Smooth muscle cell (in vitro differentiated cells): ENCODE measurements around the gene HECTD2. TPM values are rescaled to one million over a fixed set of nuclear protein-coding genes. Genes with fewer than 3 reads are reported as not detected.
"Not testable (repeated sequence)": the region's sequence is repeated elsewhere in the genome, so short reads cannot be mapped to it uniquely, and the experiment has no call there.

Experiments
- DNase-seq: peaks from one replicate; lab custom pipeline; 2025; ENCODE audit not compliant: unreplicated experiment; lab: John Stamatoyannopoulos, UW
- H2AFZ ChIP-seq: fragments of 200-600 bp; sonication (generic); 2 replicates; pipeline ENCODE4 v1.6.0; 2016; ENCODE audit warnings: antibody characterized with exemption, low read depth, mild to moderate bottlenecking
- H3F3A ChIP-seq: fragments of 200-600 bp; sonication (generic); 2 replicates; pipeline ENCODE4 v1.6.0; 2017; ENCODE audit warnings: antibody characterized with exemption, low read depth
- H3K27ac ChIP-seq: fragments of 200-600 bp; sonication (generic); 2 replicates; pipeline ENCODE4 v1.5.1; 2016; ENCODE audit warnings: low read depth, mild to moderate bottlenecking
- H3K27me3 ChIP-seq: fragments of 200-600 bp; sonication (generic); 2 replicates; pipeline ENCODE4 v1.6.1; 2016; ENCODE audit warnings: low read depth, mild to moderate bottlenecking
- H3K36me3 ChIP-seq: fragments of 200-600 bp; sonication (generic); 2 replicates; pipeline ENCODE4 v1.5.1; 2016; ENCODE audit warnings: low read depth
- H3K4me1 ChIP-seq: fragments of 200-600 bp; sonication (generic); 2 replicates; pipeline ENCODE4 v1.5.1; 2016; ENCODE audit warnings: low read depth
- H3K4me2 ChIP-seq: fragments of 200-600 bp; sonication (generic); 2 replicates; pipeline ENCODE4 v1.6.0; 2016; ENCODE audit warnings: mild to moderate bottlenecking
- H3K4me3 ChIP-seq: fragments of 200-600 bp; sonication (generic); 2 replicates; pipeline ENCODE4 v1.5.1; 2016; ENCODE audit warnings: mild to moderate bottlenecking
- H3K79me2 ChIP-seq: fragments of 200-600 bp; sonication (generic); 2 replicates; pipeline ENCODE4 v1.6.0; 2016; ENCODE audit warnings: low read depth, mild to moderate bottlenecking
- H3K9ac ChIP-seq: fragments of 200-600 bp; sonication (generic); 2 replicates; pipeline ENCODE4 v1.6.0; 2016; ENCODE audit warnings: low read depth
- H3K9me3 ChIP-seq: fragments of 200-600 bp; sonication (generic); replicated peaks from 2 replicates; pipeline ENCODE4 v1.5.1; 2016; ENCODE audit warnings: low read depth
- H4K20me1 ChIP-seq: fragments of 200-600 bp; sonication (generic); 2 replicates; pipeline ENCODE4 v1.6.0; 2016; ENCODE audit warnings: low read depth
- WGBS: methylation state at CpG from one replicate; pipeline ENCODE4 v1.1.7; 2016; ENCODE audit warnings: low lambda C conversion rate; 5-methylcytosine and 5-hydroxymethylcytosine counted together
- polyA plus RNA-seq: library from polyadenylated mRNA; unstranded; fragments of >200 nt; fragmentation: Nextera tagmentation; extraction: Ambion mirVana; gene quantifications from 2 replicates; pipeline ENCODE4 v1.2.1, GENCODE V29; 2016
- total RNA-seq: library from RNA; depleted of rRNA; stranded (reverse); fragments of >200 nt; gene quantifications from 2 replicates; pipeline ENCODE4 v1.2.3, GENCODE V29; 2014
- TF ChIP-seq, protein P1 (sequence below): fragments of 200-600 bp; sonication (generic); IDR thresholded peaks from 2 replicates; pipeline ENCODE4 v1.5.1; 2017; ENCODE audit warnings: borderline replicate concordance, mild to moderate bottlenecking, antibody characterized with exemption; ENCODE audit not compliant: insufficient read depth, poor library complexity, severe bottlenecking

The HECTD2 gene
- total and polyA plus RNA-seq, 2 experiments from 2014 or later, result 4.4 to 12.7 TPM

DNA sequence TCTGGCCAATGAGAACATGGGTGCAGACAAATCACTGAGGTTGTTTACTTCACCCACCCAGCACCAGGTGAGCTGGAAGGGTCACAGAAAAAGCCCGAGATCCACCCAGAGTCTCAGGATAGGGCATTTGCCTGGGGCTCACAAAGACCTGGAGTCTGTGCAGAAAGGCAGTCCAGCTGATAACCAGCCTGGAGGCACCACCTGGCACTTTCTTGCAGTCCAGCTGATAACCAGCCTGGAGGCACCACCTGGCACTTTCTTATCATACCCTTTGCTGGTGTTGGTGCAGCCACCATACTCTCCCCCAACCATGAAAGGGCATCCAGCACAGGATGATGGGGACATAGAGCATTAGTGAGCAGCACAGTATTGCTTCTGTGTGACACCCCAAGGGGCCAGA, 118.6 kb downstream of the HECTD2 start:
- H3K9me3 ChIP-seq, result no peaks in the 10 kb centered on the region
- H3K4me2 ChIP-seq, result no peak overlapping the region
- H3F3A ChIP-seq, result no peaks in the 10 kb centered on the region
- no peaks in the 10 kb centered on the region for H3K27me3 ChIP-seq
- H2AFZ ChIP-seq, result no peak overlapping the region
- no peaks in the 10 kb centered on the region for H3K79me2 ChIP-seq
- no peak for DNase-seq
- no peaks in the 10 kb centered on the region for H3K4me1 ChIP-seq
- H3K36me3 ChIP-seq, result no peaks in the 10 kb centered on the region
- no peak overlapping the region for H3K27ac ChIP-seq
- no peaks in the 10 kb centered on the region for H4K20me1 ChIP-seq
- TF ChIP-seq, protein P1, sequence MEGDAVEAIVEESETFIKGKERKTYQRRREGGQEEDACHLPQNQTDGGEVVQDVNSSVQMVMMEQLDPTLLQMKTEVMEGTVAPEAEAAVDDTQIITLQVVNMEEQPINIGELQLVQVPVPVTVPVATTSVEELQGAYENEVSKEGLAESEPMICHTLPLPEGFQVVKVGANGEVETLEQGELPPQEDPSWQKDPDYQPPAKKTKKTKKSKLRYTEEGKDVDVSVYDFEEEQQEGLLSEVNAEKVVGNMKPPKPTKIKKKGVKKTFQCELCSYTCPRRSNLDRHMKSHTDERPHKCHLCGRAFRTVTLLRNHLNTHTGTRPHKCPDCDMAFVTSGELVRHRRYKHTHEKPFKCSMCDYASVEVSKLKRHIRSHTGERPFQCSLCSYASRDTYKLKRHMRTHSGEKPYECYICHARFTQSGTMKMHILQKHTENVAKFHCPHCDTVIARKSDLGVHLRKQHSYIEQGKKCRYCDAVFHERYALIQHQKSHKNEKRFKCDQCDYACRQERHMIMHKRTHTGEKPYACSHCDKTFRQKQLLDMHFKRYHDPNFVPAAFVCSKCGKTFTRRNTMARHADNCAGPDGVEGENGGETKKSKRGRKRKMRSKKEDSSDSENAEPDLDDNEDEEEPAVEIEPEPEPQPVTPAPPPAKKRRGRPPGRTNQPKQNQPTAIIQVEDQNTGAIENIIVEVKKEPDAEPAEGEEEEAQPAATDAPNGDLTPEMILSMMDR, result no peak
- H3K4me3 ChIP-seq, result no peak overlapping the region
- H3K9ac ChIP-seq, result no peak overlapping the region
- WGBS, result 95% methylated on average over 1 of the region's 1 CpG

DNA sequence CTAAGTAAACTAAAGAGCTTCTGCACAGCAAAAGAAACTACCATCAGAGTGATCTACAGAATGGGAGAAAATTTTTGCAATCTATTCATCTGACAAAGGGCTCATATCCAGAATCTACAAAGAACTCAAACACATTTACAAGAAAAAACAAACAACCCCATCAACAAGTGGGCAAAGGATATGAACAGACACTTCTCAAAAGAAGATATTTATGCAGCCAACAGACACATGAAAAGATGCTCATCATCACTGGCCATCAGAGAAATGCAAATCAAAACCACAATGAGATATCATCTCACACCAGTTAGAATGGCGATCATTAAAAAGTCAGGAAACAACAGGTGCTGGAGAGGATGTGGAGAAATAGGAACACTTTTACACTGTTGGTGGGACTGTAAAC, 124.6 kb downstream of the HECTD2 start:
- H3K4me3 ChIP-seq, DNase-seq, H3K27me3 ChIP-seq, H2AFZ ChIP-seq, H3F3A ChIP-seq, H3K4me2 ChIP-seq, H3K9ac ChIP-seq, H3K4me1 ChIP-seq, H3K36me3 ChIP-seq, H3K9me3 ChIP-seq, H3K79me2 ChIP-seq, H4K20me1 ChIP-seq, H3K27ac ChIP-seq: not testable (repeated sequence)
- 100% methylated on average over 1 of the region's 1 CpG for WGBS

DNA sequence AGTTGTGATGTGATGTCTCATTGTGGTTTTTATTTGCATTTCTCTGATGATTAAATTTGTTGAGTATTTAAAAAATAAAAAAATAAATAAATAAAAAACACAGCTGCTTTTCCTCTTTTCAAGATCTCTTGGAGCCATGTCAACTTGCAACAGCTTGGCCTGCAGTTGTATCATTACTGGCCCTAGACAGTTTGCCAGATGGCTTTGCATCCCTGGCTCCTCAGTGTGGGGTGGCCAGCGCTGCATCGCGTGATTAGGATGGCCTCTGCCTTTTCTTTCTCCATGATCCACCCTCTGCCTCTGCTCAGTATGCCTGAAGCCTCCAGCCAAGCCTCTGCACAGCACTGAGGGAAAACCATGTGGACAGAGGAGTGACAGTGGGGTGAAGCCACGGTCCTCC, 126.0 kb downstream of the HECTD2 start:
- 92% methylated on average over 4 of the region's 4 CpGs for WGBS
- Histone ChIP-seq H3F3A (no peaks in the 10 kb centered on the region), H2AFZ (no peak overlapping the region), H3K9me3 (no peaks in the 10 kb centered on the region), H3K27ac (no peak overlapping the region), H3K4me2 (no peak overlapping the region), H3K9ac (no peak overlapping the region), H3K4me3 (no peak overlapping the region), H3K27me3 (no peaks in the 10 kb centered on the region), H4K20me1 (no peaks in the 10 kb centered on the region), H3K79me2 (no peaks in the 10 kb centered on the region), H3K4me1 (no peaks in the 10 kb centered on the region), H3K36me3 (no peaks in the 10 kb centered on the region)
- no peak for DNase-seq
- TF ChIP-seq, protein P1, result no peak

DNA sequence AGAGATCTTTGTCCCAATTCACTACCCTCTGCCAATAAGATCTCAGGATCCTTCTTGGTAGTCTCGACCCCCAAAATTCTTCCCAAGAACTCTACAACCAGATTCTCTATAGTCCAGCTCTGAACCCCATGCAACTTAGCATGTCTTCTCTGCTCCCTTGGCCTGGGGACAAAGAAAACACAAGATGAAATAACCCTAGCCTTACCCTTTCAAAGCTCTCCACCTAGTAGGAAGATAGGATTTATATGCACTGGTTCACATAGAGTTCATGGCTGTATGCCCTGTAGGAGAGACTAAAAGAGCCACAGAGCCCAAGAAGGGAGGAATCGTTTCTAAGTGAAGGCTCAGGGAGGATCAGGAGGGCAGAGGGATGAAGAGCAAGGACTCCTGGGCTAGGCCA, 126.6 kb downstream of the HECTD2 start:
- Histone ChIP-seq H3K4me2 (no peak overlapping the region), H2AFZ (no peak overlapping the region), H3K27ac (no peak overlapping the region), H3K9ac (no peak overlapping the region), H3K27me3 (no peaks in the 10 kb centered on the region), H3K79me2 (no peaks in the 10 kb centered on the region), H3K4me1 (no peaks in the 10 kb centered on the region), H3K4me3 (no peak overlapping the region), H4K20me1 (no peaks in the 10 kb centered on the region), H3K36me3 (no peaks in the 10 kb centered on the region), H3K9me3 (no peaks in the 10 kb centered on the region), H3F3A (no peaks in the 10 kb centered on the region)
- DNase-seq, result no peak
- TF ChIP-seq, protein P1, result no peak
- WGBS, result 76% methylated on average over 2 of the region's 2 CpGs
